Right ventricle myocardium superior (tissue), 1 donor: ENCODE data around the gene CPEB3. TPM values are rescaled to one million over a fixed set of nuclear protein-coding genes. Genes with fewer than 3 reads are reported as not detected.
A peak's percentile ranks its signal among the peaks of the same experiment; 100 is the strongest.
"Not testable (repeated sequence)": the region's sequence is repeated elsewhere in the genome, so short reads cannot be mapped to it uniquely, and the experiment has no call there.

Experiments used
- ATAC-seq: fragments of 200-7000 bp; cut with Tn5 transposase; one replicate; pipeline ENCODE4 v1.9.1; 2020; ENCODE audit warnings: mild to moderate bottlenecking; ENCODE audit not compliant: poor library complexity
- DNase-seq: peaks from one replicate; pipeline ENCODE4 v3.0.0-alpha.2; 2020
- intact Hi-C: fragments of 100-400 bp; cut with DNase I; formaldehyde crosslinking; loops from one replicate; pipeline ENCODE4 v1.11.2; 2022
- total RNA-seq: library from RNA; stranded (reverse); fragmentation: NEBNext Ultra II Directional; extraction: Animal tissue kit (Norgen Biotek cat#: 25700); gene quantifications from one replicate; pipeline ENCODE4 v1.2.1, GENCODE V29; 2021
- donor health status: DM: no; HTN: yes; CAD: no; lungs with severe emphysema.

CPEB3 gene
- total RNA-seq, 1 donor from 2014 or later: 14.4 TPM

- DNase-seq: no peak
- intact Hi-C loops: no loop called here
- no peak for ATAC-seq
Measured at GRCh38 chr10:92080244-92080643, 210.6 kb downstream of the CPEB3 start.

- no peak for ATAC-seq
- intact Hi-C loops: no loop called here
- no peak for DNase-seq
Measured at GRCh38 chr10:92079003-92079402, 211.9 kb downstream of the CPEB3 start.

- ATAC-seq: no peak
- intact Hi-C loops: no loop called here
- DNase-seq: no peak
Measured at GRCh38 chr10:92076722-92077121, 214.2 kb downstream of the CPEB3 start.

- DNase-seq (no peak), ATAC-seq (no peak)
Measured at GRCh38 chr10:92075829-92076228, 215.0 kb downstream of the CPEB3 start.

DNA sequence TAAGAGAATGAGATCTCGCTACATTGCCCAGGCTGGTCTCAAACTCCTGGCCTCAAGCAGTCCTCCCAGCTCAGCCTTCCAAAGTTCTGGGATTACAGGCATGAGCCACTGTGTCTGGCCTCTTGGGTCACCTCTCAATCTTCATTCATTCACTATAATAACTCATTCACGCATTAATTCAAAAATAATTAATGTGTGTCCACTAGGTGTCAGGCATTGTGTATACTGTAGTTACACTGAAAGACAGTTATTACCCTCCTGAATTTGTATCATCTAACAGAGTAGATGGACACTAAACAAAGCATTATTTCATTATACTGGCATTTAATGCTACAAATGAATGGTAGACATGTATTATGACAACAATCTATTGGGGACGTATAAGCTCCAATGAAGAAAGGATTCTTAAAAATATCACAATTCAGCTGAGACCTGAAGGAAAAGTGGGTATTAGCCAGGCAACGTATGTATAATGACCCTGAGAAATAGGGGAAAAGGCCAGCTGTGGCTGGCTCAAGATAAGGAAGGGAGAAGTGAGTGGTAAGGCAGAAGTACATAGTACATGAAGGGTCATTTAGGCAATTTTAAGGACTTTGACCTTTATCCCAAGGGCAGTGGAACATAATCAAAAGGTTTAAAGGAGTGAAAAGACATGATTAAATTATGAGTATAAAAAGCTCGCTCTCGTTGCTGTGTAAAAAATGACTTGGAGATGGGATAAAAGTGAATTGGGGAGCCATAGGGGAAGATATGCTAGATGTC is 216.6 kb downstream of the CPEB3 start:
- ATAC-seq (peak; percentile 60), DNase-seq (no peak)
- intact Hi-C loops: no loop called here

More at GRCh38 chr10:92075829-92076228, 215.0 kb downstream of the CPEB3 start:
- intact Hi-C loops: no loop called here

DNA sequence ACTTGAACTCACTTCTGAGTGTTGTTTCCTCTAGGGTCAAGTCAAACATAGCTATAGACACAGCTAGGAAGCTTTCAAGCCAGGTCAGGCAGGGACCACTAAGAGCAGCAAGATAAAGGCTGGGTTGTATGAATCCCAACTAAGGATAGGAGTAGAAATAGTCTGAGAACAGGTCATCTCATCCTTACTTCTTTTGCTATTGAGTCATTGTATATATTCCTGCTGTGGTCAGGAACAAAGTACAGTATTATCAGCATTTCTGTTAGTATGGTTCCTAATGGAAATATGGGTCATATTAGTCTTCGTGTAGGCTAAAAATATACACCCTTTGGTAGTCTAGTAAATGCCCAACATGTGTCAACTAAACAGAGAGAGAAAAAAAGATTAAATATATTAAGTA is 222.0 kb downstream of the CPEB3 start:
- DNase-seq: no peak
- intact Hi-C loops: no loop called here
- ATAC-seq: no peak

DNA sequence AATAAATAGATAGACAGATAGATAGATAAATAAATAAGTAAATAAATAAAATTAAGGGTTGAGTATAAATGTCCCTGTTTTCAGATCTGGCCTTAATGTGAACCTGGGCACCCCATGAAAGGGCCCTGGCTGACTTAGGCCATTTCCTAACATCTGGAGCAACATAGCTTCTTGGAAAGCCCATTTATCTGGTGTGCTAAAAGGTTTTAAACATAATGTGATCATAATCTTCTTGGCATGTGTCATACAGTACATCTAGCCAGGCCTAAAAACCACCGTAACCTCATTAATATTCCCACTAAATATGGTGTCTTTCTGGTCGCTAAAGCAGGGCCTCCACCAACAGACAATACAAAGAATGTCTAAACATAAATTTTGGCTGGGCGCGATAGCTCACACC is 224.5 kb downstream of the CPEB3 start:
- DNase-seq: no peak
- no peak for ATAC-seq
- intact Hi-C loops: no loop called here

DNA sequence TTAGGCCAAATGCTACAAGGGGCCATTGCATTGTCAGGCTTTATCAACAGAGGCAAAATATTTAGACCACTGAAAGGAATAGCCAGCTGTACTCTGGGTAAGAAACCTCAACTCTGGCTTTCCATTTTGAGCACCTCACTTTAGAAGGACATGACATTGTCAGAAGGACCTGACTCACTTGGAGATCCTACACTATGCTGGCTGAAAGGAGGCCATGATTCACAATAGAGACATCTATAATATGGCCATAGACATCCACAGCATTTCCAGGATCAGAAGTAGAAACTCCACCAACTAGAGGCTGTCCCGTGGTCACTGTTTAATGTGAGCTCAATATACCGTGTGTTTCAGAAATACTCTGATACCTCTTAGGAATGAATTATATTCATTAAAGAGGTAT is 226.4 kb downstream of the CPEB3 start:
- intact Hi-C loops: no loop called here
- no peak for DNase-seq
- ATAC-seq: no peak

DNA sequence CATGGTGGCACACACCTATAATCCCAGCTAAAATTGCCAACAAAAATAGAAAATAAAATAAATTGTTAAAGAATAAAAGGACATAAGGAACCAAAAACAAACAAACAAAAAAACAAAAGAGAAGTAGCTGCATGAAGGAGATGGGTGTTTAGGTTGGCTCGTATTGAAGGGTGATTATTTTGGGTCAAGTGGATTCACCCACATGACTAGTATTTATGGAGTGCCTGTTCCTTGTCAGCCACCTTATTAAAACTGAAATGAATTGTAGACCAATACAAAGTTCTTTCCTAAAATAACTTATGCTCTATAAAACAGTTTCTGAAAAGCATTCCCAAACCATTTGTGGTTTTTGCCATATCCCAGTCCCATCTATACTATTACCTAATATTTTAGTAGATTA is 228.6 kb downstream of the CPEB3 start:
- intact Hi-C loops: no loop called here
- DNase-seq: no peak
- ATAC-seq: peak; percentile 90

DNA sequence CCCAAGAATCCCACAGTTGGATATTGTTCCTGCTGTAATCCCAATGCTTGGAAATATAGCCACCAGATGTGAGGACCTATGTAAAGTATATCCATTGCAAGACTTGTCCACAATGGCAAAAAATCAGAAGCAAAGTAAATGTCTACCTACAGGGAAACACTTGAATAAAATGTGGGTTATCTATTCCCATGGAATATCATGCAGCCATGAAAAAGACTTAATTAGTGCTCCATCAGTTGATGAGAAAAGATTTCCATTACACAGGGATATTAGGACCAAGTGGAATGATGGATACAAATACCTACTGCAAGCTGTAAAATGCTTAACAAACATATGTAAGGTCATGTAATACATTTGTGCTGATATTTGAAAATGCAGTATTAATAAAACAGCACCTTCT is 236.1 kb downstream of the CPEB3 start:
- DNase-seq (no peak), ATAC-seq (no peak)
- intact Hi-C loops: no loop called here

GRCh38 chr10:92052741-92053140 is 238.1 kb downstream of the CPEB3 start:
- ATAC-seq (no peak), DNase-seq (no peak)
- intact Hi-C loops: no loop called here

DNA sequence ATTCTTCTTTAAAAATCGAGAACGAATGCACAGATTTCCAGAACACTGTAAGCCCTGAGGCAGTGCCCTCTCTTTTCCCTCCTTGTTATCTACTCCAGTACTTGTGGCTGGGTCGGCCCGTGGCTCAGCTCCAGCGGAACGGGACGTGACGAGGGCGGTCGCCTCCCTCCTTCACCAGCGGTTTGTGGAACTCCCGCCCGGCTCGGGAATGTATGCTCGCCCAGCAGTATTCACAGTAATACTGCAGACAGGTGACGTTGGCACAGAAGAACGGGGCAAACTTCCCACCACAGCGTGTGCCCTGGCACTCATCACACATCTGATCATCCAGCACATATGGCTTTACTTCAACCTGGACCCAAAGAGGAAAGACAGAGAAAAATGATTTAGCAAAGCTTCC is 238.8 kb downstream of the CPEB3 start:
- peak; percentile 85 for DNase-seq
- intact Hi-C loops: no loop called here
- peak; percentile 94 for ATAC-seq

- DNase-seq (no peak), ATAC-seq (no peak)
- intact Hi-C loops: no loop called here
Measured at GRCh38 chr10:92047215-92047614, 243.7 kb downstream of the CPEB3 start.

DNA sequence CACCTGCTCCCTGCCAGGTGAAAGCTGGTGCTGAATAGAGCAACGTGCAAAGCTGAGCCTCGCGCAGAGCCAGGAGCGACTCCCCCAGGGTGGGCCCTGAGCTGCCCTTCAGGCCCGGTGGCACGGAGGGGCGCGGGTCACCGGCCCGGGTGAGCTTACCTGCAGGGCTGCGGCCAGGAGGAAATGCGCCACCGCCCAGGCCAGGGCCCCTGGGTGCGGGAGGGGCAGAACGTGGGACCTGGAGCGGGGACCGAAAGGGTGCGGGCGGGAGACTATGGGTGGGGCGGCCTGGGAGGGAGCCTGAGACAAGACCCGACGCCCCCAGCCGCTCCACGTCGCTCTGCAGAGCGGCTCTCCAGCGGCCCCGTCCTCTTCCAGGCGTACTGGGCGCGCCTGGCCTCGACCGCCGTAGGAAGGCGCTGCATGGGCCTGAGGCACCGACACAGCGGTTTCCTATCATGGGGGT is 245.2 kb downstream of the CPEB3 start:
- ATAC-seq: peak; percentile 30
- intact Hi-C loops: no loop called here
- no peak for DNase-seq

GRCh38 chr10:92042541-92042940 is 248.3 kb downstream of the CPEB3 start:
- intact Hi-C loops: no loop called here
- DNase-seq: no peak
- no peak for ATAC-seq

- no peak for ATAC-seq
- intact Hi-C loops: no loop called here
- DNase-seq: no peak
Measured at GRCh38 chr10:92038949-92039348, 251.9 kb downstream of the CPEB3 start.

DNA sequence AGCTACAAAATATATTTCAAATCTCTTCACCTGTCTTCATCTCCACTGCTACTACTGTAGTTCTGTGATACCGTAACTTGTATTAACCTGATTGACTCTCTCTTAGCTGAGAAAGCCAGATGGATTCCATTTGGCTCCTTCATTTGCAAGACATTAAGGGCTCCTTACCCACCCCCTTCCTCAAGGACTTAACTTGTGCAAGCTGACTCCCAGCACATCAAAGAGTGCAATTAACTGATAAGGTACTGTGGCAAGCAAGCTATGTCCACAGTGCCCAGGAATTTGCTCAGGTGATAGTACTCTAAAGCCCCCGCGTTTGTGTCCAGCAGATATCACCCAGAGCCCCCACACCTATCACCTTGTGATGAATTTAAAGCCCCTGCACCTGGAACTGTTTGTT is 257.8 kb downstream of the CPEB3 start:
- intact Hi-C loops, DNase-seq, ATAC-seq: not testable (repeated sequence)

GRCh38 chr10:92031580-92031979 is 259.3 kb downstream of the CPEB3 start:
- DNase-seq (no peak), ATAC-seq (no peak)
- intact Hi-C loops: no loop called here

- no peak for DNase-seq
- no peak for ATAC-seq
- intact Hi-C loops: no loop called here
Measured at GRCh38 chr10:92027141-92027540, 263.7 kb downstream of the CPEB3 start.

GRCh38 chr10:92025340-92025739 is 265.5 kb downstream of the CPEB3 start:
- ATAC-seq, DNase-seq, intact Hi-C loops: not testable (repeated sequence)

- intact Hi-C loops: no loop called here
- no peak for DNase-seq
- ATAC-seq: peak; percentile 31
Measured at GRCh38 chr10:92024700-92025099, 266.2 kb downstream of the CPEB3 start.
